OCI-LY3 (cell line): ENCODE measurements around the gene SCUBE3.

Experiments
- H2AFZ ChIP-seq: fragments of 200-600, 300-600 bp; shearing (Covaris generic); 2 replicates; pipeline ENCODE4 v1.6.0; 2014; ENCODE audit warnings: antibody characterized with exemption, low read depth, low read length
- H3K27ac ChIP-seq: fragments of 200-600, 300-600 bp; sonication (generic); 2 replicates; pipeline ENCODE4 v1.5.1; 2014; ENCODE audit warnings: mild to moderate bottlenecking, low read length, moderate library complexity, mixed read lengths
- H3K27me3 ChIP-seq: fragments of 200-600, 300-600 bp; sonication (generic); 2 replicates; pipeline ENCODE4 v1.6.1; 2014; ENCODE audit warnings: low read depth, low read length, mixed read lengths
- H3K36me3 ChIP-seq: fragments of 200-600, 300-600 bp; sonication (generic); replicated peaks from 2 replicates; pipeline ENCODE3; 2014; ENCODE audit warnings: low read depth, low read length, mixed read lengths
- H3K4me1 ChIP-seq: fragments of 300-600, 200-600 bp; sonication (generic); 2 replicates; pipeline ENCODE4 v1.6.1; 2014; ENCODE audit warnings: low read length, mixed read lengths
- H3K4me2 ChIP-seq: fragments of 200-600, 300-600 bp; sonication (generic); 2 replicates; pipeline ENCODE4 v1.6.1; 2014; ENCODE audit warnings: low read length, mixed read lengths
- H3K4me3 ChIP-seq: fragments of 300-600, 200-600 bp; sonication (generic); 2 replicates; pipeline ENCODE4 v1.5.1; 2014; ENCODE audit warnings: antibody characterized with exemption, mild to moderate bottlenecking, low read length, moderate library complexity
- H3K79me2 ChIP-seq: fragments of 300-600, 200-600 bp; shearing (Covaris generic); 2 replicates; pipeline ENCODE4 v1.6.1; 2014; ENCODE audit warnings: mild to moderate bottlenecking, low read length, mixed read lengths
- H3K9ac ChIP-seq: fragments of 300-600, 200-600 bp; shearing (Covaris generic); 2 replicates; pipeline ENCODE4 v1.6.0; 2014; ENCODE audit warnings: mild to moderate bottlenecking, low read length, moderate library complexity
- H3K9me3 ChIP-seq: fragments of 200-600, 300-600 bp; shearing (Covaris generic); 2 replicates; pipeline ENCODE4 v1.6.1; 2014; ENCODE audit warnings: low read length, mixed read lengths; ENCODE audit not compliant: insufficient read depth
- H4K20me1 ChIP-seq: fragments of 200-600, 300-600 bp; sonication (generic); 2 replicates; pipeline ENCODE4 v1.6.1; 2016; ENCODE audit warnings: low read length, mixed read lengths; ENCODE audit not compliant: insufficient read depth
- EZH2phosphoT487 ChIP-seq: fragments of 200-600 bp; shearing (Covaris generic); IDR thresholded peaks from 2 replicates; pipeline ENCODE4 v1.6.1; 2018; ENCODE audit warnings: antibody characterized with exemption, mixed run types, low read depth
- TF ChIP-seq, protein P1 (sequence below): fragments of 200-600, 300-600 bp; sonication (generic); IDR thresholded peaks from 2 replicates; pipeline ENCODE4 v1.5.1; 2014; ENCODE audit warnings: antibody characterized with exemption, low read length, low read depth

Gene SCUBE3

DNA sequence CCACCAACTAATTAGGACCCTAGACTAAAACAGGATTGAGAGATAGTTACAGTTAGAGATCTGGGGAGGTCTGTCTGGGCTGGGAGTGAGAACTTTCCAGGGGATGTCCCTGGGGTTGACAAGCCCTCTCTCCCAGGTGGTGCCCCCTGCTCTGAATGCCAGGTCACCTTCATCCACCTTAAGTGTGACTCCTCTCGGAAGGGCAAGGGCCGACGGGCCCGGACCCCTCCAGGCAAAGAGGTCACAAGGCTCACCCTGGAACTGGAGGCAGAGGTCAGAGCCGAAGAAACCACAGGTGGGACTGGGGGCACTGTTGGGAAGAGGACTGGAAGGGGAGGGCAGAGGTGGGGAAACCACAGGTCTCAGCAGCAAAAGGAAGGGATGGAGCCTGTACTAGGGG lies 28.7 kb downstream of the SCUBE3 start:
- TF ChIP-seq, protein P1, sequence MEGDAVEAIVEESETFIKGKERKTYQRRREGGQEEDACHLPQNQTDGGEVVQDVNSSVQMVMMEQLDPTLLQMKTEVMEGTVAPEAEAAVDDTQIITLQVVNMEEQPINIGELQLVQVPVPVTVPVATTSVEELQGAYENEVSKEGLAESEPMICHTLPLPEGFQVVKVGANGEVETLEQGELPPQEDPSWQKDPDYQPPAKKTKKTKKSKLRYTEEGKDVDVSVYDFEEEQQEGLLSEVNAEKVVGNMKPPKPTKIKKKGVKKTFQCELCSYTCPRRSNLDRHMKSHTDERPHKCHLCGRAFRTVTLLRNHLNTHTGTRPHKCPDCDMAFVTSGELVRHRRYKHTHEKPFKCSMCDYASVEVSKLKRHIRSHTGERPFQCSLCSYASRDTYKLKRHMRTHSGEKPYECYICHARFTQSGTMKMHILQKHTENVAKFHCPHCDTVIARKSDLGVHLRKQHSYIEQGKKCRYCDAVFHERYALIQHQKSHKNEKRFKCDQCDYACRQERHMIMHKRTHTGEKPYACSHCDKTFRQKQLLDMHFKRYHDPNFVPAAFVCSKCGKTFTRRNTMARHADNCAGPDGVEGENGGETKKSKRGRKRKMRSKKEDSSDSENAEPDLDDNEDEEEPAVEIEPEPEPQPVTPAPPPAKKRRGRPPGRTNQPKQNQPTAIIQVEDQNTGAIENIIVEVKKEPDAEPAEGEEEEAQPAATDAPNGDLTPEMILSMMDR = no peak
- TF ChIP-seq EZH2phosphoT487 = no peak
- Histone ChIP-seq H3K4me3 (no peak overlapping the region), H4K20me1 (no peaks in the 10 kb centered on the region), H3K9me3 (no peaks in the 10 kb centered on the region), H3K9ac (no peak overlapping the region), H2AFZ (no peak overlapping the region), H3K4me1 (no peaks in the 10 kb centered on the region), H3K27ac (no peak overlapping the region), H3K36me3 (no peaks in the 10 kb centered on the region), H3K79me2 (no peaks in the 10 kb centered on the region), H3K27me3 (no peaks in the 10 kb centered on the region), H3K4me2 (no peak overlapping the region)

DNA sequence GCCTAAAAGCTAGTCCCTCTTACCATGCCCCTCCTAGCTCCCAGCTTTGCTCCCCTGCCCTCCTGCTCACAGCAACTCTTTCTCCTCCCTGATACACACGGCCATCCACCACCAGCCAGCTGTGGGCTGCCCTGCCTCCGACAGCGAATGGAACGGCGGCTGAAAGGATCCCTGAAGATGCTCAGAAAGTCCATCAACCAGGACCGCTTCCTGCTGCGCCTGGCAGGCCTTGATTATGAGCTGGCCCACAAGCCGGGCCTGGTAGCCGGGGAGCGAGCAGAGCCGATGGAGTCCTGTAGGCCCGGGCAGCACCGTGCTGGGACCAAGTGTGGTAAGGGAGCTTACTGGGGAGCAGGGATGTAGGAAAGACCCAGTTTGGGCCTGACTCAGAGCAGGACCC lies 29.1 kb downstream of the SCUBE3 start:
- peaks cover 3% of the 10 kb centered on the region for H3K4me1 ChIP-seq
- no peaks in the 10 kb centered on the region for H3K27me3 ChIP-seq
- TF ChIP-seq, protein P1 = no peak
- no peak for TF ChIP-seq EZH2phosphoT487
- no peak overlapping the region for H3K4me2 ChIP-seq
- no peak overlapping the region for H3K4me3 ChIP-seq
- H2AFZ ChIP-seq = no peak overlapping the region
- no peak overlapping the region for H3K9ac ChIP-seq
- no peaks in the 10 kb centered on the region for H3K36me3 ChIP-seq
- H4K20me1 ChIP-seq = no peaks in the 10 kb centered on the region
- H3K27ac ChIP-seq = no peak overlapping the region
- H3K79me2 ChIP-seq = no peaks in the 10 kb centered on the region
- no peaks in the 10 kb centered on the region for H3K9me3 ChIP-seq

DNA sequence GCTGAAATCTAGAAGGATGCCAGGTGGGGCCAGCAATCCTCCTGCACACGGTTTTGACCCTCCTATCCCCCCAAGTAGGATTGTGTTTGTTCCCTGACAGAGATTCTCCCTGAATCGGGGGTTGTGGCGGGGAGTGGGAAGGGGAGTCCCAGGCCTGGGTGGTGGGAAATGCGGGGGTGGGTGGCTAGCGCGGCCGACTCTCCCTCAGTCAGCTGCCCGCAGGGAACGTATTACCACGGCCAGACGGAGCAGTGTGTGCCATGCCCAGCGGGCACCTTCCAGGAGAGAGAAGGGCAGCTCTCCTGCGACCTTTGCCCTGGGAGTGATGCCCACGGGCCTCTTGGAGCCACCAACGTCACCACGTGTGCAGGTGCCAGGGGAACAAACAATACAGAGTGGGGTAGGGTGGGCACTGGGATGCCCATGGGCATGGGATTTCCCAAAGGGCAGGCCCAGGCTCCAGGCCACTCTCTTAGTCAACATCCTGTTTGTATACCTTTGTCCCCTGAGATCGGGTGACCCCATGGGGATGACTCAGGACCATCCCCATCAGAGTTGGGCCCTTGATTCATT lies 29.7 kb downstream of the SCUBE3 start:
- no peaks in the 10 kb centered on the region for H4K20me1 ChIP-seq
- peaks cover 7% of the 10 kb centered on the region for H3K4me1 ChIP-seq

DNA sequence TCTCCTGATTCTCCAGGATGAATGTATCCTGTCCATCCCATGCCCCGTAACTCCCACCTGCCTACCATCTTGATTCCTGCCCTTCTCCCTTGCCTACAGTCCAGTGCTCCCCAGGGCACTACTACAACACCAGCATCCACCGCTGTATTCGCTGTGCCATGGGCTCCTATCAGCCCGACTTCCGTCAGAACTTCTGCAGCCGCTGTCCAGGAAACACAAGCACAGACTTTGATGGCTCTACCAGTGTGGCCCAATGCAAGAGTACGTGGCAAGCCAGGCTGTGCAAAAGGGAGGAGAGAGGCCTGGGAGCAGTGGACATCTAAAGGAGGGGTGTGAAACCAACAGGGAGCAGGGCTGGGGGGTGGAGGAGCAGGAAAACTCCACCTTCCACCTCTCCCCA lies 30.8 kb downstream of the SCUBE3 start:
- Histone ChIP-seq H3K27me3 (no peaks in the 10 kb centered on the region), H3K36me3 (no peaks in the 10 kb centered on the region), H4K20me1 (no peaks in the 10 kb centered on the region), H3K4me3 (no peak overlapping the region), H3K9me3 (no peaks in the 10 kb centered on the region), H3K4me1 (peaks cover 7% of the 10 kb centered on the region), H2AFZ (no peak overlapping the region), H3K4me2 (no peak overlapping the region), H3K9ac (no peak overlapping the region), H3K79me2 (no peaks in the 10 kb centered on the region), H3K27ac (no peak overlapping the region)
- no peak for TF ChIP-seq EZH2phosphoT487
- TF ChIP-seq, protein P1 = no peak

More for the DNA sequence above, 29.7 kb downstream of the SCUBE3 start:
- Histone ChIP-seq H2AFZ (no peak overlapping the region), H3K9ac (no peak overlapping the region), H3K79me2 (no peaks in the 10 kb centered on the region), H3K27ac (no peak overlapping the region), H3K27me3 (no peaks in the 10 kb centered on the region), H3K9me3 (no peaks in the 10 kb centered on the region), H3K4me3 (no peak overlapping the region), H3K36me3 (no peaks in the 10 kb centered on the region), H3K4me2 (no peak overlapping the region)
- TF ChIP-seq, protein P1 = no peak
- TF ChIP-seq EZH2phosphoT487 = no peak
